ENCODE data around the gene PTPRO. TPM values are rescaled to one million over a fixed set of nuclear protein-coding genes. Genes with fewer than 3 reads are reported as not detected.

The PTPRO gene
- polyA plus RNA-seq, 2 of the 4 experiments (the other 2 are of a cell fraction), result 0.04 TPM; not detected in 1

DNA sequence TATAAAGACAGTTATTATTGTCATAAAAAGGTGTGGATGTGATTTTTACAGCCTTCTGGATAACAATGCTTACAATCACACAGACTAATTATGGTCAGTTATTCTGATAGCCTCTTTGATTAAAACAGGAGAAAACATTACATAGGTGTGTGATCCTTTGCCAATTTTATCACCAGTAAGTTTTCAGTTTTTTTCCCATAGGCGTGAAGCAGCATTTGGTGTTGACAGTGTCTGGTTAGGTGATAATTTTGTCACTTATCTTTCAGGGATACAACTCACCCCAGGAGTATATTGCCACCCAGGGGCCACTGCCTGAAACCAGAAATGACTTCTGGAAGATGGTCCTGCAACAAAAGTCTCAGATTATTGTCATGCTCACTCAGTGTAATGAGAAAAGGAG is 258.1 kb downstream of the PTPRO start:
- Histone ChIP-seq H3K4me1 (no peaks in the 10 kb centered on the region), H3K4me3 (no peak overlapping the region), H3K27ac (no peak overlapping the region), H3K9me3 (no peaks in the 10 kb centered on the region), H3K4me2 (no peak overlapping the region)
- ChIA-PET CTCF (interaction anchor here (3.6 kb wide), 1 partner anchor 10 kb away, joined by 16 read pairs; no protein-coding TSS in a partner anchor), POLR2A (no interaction called here)
- 76% methylated on average over 1 of the region's 1 CpG for WGBS (ENCODE audit: missing lambda C conversion rate)
- no peak for TF ChIP-seq KDM5A (IDR thresholded peaks at IDR 0.05)
- FAIRE-seq (no peak), ATAC-seq (no peak), DNase-seq (ENCODE audit: low read depth in 1 of 2, low spot score in 1 of 2) (no peak)

DNA sequence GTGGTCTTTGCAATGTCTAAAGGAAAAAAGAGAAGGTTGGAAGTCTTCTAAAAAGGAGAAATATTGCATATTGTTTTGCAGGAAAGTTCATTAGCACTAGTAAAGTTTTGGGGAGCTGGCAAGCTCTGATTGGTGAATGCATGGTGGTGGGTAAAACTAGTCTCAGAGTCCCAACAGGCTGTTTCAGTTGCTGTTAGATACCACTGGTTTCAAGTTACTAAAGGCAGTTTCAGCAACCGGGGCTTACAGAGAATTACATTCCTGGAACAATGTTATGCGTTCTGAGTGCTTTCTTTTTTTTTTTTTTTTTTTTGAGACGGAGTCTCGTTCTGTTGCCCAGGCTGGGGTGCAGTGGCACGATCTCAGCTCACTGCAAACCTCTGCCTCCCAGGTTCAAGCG is 258.7 kb downstream of the PTPRO start:
- no peak overlapping the region for H3K27ac ChIP-seq
- DNase-seq (ENCODE audit: low read depth in 1 of 2, low spot score in 1 of 2), result no peak
- no peak overlapping the region for H3K4me2 ChIP-seq
- no peaks in the 10 kb centered on the region for H3K4me1 ChIP-seq
- CTCF ChIA-PET, result no interaction called here
- TF ChIP-seq RARB (CRISPR knock-in tag; IDR thresholded peaks at IDR 0.05), result no peak
- TF ChIP-seq CHD2 (IDR thresholded peaks at IDR 0.05; ENCODE audit: low read length, partially characterized antibody), result no peak
- TF ChIP-seq HDAC2 (IDR thresholded peaks at IDR 0.05), result no peak
- TF ChIP-seq, protein P1, sequence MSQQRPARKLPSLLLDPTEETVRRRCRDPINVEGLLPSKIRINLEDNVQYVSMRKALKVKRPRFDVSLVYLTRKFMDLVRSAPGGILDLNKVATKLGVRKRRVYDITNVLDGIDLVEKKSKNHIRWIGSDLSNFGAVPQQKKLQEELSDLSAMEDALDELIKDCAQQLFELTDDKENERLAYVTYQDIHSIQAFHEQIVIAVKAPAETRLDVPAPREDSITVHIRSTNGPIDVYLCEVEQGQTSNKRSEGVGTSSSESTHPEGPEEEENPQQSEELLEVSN (IDR thresholded peaks at IDR 0.05; ENCODE audit: borderline replicate concordance, low read depth), result no peak
- TF ChIP-seq, protein P2, sequence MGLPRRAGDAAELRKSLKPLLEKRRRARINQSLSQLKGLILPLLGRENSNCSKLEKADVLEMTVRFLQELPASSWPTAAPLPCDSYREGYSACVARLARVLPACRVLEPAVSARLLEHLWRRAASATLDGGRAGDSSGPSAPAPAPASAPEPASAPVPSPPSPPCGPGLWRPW (IDR thresholded peaks at IDR 0.05), result no peak
- TF ChIP-seq, protein P3, sequence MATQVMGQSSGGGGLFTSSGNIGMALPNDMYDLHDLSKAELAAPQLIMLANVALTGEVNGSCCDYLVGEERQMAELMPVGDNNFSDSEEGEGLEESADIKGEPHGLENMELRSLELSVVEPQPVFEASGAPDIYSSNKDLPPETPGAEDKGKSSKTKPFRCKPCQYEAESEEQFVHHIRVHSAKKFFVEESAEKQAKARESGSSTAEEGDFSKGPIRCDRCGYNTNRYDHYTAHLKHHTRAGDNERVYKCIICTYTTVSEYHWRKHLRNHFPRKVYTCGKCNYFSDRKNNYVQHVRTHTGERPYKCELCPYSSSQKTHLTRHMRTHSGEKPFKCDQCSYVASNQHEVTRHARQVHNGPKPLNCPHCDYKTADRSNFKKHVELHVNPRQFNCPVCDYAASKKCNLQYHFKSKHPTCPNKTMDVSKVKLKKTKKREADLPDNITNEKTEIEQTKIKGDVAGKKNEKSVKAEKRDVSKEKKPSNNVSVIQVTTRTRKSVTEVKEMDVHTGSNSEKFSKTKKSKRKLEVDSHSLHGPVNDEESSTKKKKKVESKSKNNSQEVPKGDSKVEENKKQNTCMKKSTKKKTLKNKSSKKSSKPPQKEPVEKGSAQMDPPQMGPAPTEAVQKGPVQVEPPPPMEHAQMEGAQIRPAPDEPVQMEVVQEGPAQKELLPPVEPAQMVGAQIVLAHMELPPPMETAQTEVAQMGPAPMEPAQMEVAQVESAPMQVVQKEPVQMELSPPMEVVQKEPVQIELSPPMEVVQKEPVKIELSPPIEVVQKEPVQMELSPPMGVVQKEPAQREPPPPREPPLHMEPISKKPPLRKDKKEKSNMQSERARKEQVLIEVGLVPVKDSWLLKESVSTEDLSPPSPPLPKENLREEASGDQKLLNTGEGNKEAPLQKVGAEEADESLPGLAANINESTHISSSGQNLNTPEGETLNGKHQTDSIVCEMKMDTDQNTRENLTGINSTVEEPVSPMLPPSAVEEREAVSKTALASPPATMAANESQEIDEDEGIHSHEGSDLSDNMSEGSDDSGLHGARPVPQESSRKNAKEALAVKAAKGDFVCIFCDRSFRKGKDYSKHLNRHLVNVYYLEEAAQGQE (IDR thresholded peaks at IDR 0.05), result no peak
- TF ChIP-seq ZC3H11A (IDR thresholded peaks at IDR 0.05), result no peak
- no peak for TF ChIP-seq KDM1A (IDR thresholded peaks at IDR 0.05; ENCODE audit: low read depth)
- ATAC-seq, result no peak
- POLR2A ChIA-PET, result no interaction called here
- no peak for FAIRE-seq
- no peak overlapping the region for H3K4me3 ChIP-seq
- no peaks in the 10 kb centered on the region for H3K9me3 ChIP-seq
- 60% methylated on average over 6 of the region's 6 CpGs for WGBS (ENCODE audit: missing lambda C conversion rate)

DNA sequence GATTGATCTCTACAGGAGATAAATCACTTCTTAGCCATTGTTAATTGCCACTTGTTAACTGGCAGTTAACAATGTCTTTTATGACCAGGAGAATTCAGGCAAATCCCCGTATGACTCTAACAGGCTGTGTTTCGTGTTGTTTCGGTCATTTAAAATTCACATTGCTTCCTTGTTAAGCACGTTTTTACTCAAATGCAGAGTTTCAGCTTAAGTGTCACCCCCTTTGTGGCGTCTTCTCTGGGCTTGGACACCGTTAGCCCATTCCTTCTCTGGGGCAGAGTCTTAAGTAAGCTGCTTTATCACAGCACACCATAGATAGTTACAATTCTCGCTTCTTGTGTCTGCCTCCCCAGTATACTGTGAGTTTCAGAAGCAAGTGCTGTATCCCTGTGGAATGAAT is 261.5 kb downstream of the PTPRO start:
- no peaks in the 10 kb centered on the region for H3K9me3 ChIP-seq
- no peak overlapping the region for H3K27ac ChIP-seq
- H3K4me2 ChIP-seq, result no peak overlapping the region
- WGBS (ENCODE audit: missing lambda C conversion rate), result 50% methylated on average over 7 of the region's 7 CpGs
- no peak for ATAC-seq
- no peak overlapping the region for H3K4me3 ChIP-seq
- POLR2A ChIA-PET, result no interaction called here
- H3K4me1 ChIP-seq, result no peaks in the 10 kb centered on the region
- TF ChIP-seq GATA3 (IDR thresholded peaks at IDR 0.05; ENCODE audit: borderline replicate concordance), result no peak
- CTCF ChIA-PET, result interaction anchor here (0.7 to 13.2 kb wide), 11 partner anchors 13 to 304 kb away, joined by 3 to 296 read pairs (median 4); no protein-coding TSS in a partner anchor
- no peak for DNase-seq (ENCODE audit: low read depth in 1 of 2, low spot score in 1 of 2)
- FAIRE-seq, result peak; percentile 49

DNA sequence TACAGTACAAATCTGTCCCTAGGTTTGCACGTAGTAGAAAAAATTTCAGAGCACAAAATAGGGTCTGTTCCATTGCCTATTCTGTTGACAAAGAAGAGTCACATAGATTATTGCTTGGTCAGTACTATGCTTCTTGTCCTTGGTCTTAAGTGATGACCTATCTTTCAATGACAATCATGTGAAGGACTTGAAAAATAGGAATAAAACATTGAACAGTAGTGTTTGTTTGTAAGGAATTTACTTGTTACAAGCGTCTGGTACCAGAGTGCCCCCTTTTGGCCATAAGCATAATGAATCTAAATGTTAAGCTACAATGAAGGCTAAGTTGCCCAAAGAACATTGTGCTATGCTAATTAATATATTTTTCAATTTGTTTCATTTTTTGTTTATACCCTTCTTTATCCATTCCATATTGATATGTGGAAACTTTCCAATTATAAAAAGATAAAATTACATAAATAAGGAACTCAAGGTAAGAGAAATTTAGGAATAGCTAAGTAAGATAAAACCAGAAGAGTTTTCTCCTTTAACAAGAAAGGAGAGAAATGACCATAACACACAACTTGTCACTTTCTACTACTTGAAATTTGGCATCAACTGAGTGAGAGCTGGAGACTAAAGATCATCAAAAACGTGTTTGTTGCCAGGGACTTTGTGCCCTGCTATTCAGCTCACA is 262.2 kb downstream of the PTPRO start:
- ChIA-PET CTCF (interaction anchor here (0.7 to 13.2 kb wide), 21 partner anchors 10 to 359 kb away, joined by 3 to 296 read pairs (median 3); partner anchors contain the start of gene EPS8), POLR2A (no interaction called here)
- Histone ChIP-seq H3K4me1 (no peaks in the 10 kb centered on the region), H3K4me3 (no peak overlapping the region), H3K4me2 (no peak overlapping the region), H3K27ac (no peak overlapping the region), H3K9me3 (no peaks in the 10 kb centered on the region)
- ATAC-seq (peak in 1 of 2 experiments; percentile 69; a peak in 3 of 6 replicates), FAIRE-seq (peak; percentile 70), DNase-seq (ENCODE audit: low read depth in 1 of 2, low spot score in 1 of 2) (peak in 1 of 2 experiments; percentile 79)
- WGBS (ENCODE audit: missing lambda C conversion rate), result 32% methylated on average over 3 of the region's 3 CpGs
- TF ChIP-seq CBX2 (IDR thresholded peaks at IDR 0.05; ENCODE audit: borderline replicate concordance, low read depth), result no peak
- TF ChIP-seq, protein P4, sequence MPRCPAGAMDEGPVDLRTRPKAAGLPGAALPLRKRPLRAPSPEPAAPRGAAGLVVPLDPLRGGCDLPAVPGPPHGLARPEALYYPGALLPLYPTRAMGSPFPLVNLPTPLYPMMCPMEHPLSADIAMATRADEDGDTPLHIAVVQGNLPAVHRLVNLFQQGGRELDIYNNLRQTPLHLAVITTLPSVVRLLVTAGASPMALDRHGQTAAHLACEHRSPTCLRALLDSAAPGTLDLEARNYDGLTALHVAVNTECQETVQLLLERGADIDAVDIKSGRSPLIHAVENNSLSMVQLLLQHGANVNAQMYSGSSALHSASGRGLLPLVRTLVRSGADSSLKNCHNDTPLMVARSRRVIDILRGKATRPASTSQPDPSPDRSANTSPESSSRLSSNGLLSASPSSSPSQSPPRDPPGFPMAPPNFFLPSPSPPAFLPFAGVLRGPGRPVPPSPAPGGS (IDR thresholded peaks at IDR 0.05), result no peak
- TF ChIP-seq, protein P1 (IDR thresholded peaks at IDR 0.05; ENCODE audit: borderline replicate concordance, low read depth), result no peak
- TF ChIP-seq, protein P5, sequence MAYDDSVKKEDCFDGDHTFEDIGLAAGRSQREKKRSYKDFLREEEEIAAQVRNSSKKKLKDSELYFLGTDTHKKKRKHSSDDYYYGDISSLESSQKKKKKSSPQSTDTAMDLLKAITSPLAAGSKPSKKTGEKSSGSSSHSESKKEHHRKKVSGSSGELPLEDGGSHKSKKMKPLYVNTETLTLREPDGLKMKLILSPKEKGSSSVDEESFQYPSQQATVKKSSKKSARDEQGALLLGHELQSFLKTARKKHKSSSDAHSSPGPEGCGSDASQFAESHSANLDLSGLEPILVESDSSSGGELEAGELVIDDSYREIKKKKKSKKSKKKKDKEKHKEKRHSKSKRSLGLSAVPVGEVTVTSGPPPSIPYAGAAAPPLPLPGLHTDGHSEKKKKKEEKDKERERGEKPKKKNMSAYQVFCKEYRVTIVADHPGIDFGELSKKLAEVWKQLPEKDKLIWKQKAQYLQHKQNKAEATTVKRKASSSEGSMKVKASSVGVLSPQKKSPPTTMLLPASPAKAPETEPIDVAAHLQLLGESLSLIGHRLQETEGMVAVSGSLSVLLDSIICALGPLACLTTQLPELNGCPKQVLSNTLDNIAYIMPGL (CRISPR knock-in tag; IDR thresholded peaks at IDR 0.05; ENCODE audit: borderline replicate concordance), result no peak
- TF ChIP-seq, protein P6, sequence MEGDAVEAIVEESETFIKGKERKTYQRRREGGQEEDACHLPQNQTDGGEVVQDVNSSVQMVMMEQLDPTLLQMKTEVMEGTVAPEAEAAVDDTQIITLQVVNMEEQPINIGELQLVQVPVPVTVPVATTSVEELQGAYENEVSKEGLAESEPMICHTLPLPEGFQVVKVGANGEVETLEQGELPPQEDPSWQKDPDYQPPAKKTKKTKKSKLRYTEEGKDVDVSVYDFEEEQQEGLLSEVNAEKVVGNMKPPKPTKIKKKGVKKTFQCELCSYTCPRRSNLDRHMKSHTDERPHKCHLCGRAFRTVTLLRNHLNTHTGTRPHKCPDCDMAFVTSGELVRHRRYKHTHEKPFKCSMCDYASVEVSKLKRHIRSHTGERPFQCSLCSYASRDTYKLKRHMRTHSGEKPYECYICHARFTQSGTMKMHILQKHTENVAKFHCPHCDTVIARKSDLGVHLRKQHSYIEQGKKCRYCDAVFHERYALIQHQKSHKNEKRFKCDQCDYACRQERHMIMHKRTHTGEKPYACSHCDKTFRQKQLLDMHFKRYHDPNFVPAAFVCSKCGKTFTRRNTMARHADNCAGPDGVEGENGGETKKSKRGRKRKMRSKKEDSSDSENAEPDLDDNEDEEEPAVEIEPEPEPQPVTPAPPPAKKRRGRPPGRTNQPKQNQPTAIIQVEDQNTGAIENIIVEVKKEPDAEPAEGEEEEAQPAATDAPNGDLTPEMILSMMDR (IDR thresholded peaks at IDR 0.05), result peak; percentile 64
- no peak for TF ChIP-seq HOXA7 (CRISPR knock-in tag; IDR thresholded peaks at IDR 0.05)
- TF ChIP-seq NPAS2 (CRISPR knock-in tag; IDR thresholded peaks at IDR 0.05; ENCODE audit: borderline replicate concordance), result no peak
- TF ChIP-seq KDM1A (IDR thresholded peaks at IDR 0.05; ENCODE audit: low read depth), result no peak
- no peak for TF ChIP-seq MYC (IDR thresholded peaks at IDR 0.05; ENCODE audit: borderline replicate concordance, low read length)
- TF ChIP-seq SMC3 (IDR thresholded peaks at IDR 0.05), result peak; percentile 43; the same call in 2 of the 3 replicates

Measured in A549 (cell line).